HG03520 (cell line): ENCODE measurements around the gene BMPR1B.

Source experiments
- ATAC-seq: cut with Tn5 transposase; IDR thresholded peaks from one replicate; pipeline ENCODE4 v1.9.1; 2021; ENCODE audit warnings: mild to moderate bottlenecking, moderate library complexity; ENCODE audit not compliant: unreplicated experiment

The BMPR1B gene

DNA sequence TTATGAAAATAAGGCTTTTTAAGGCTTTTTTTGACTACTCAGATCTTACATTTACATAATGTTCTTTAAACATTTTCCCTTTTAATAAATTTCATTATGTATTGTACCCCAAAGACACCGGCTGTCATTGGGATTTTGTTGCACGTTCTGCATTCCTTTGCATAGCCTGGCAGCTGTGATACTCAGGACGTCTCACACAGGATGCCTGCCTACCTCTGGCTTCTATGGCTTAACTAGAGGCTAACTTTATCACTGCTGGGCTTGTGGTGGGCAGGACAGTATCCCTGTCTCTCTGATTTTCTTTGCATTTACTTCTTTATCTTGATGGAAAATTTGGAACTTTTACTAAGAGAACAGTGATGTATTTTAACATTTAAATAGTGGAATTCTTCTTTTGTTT, 147.8 kb downstream of the BMPR1B start:
- ATAC-seq, result no peak

DNA sequence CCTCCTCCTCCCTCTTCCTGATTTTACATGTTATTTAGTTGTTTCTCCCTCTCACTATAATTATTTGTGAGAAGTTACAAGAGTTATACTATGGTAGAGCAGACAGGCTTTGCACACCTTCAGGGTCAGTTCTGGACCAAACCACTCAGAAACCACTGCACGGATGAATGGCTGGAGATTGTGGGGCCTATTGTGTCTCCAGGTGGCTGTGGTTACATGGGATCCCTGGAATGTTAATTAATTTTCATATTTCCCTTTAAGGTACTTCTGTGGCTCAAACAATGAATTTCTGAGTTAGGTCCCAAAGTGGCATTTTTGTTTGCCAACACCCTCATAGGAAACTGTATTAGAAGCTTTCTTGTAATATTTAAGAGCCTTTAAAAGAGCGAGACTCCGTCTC, 151.9 kb downstream of the BMPR1B start:
- no peak for ATAC-seq

DNA sequence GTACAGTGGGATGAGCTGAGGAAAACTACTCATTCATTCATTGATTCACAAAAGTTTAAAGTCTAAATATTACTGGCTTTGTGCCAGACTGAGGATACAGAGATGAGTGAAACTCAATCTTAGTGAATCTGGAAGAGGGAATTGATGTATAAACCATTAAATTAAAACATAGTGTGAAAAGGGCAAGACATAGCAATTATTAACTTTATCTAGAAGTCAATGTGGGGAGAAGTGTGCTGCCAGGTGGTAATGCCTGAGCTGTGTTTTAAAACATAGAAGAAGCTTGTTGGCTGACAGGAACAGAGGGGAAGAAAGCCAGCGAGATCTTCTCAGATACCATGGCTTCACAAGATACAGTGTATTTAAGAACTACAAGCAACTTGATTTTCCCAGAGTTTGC, 153.4 kb downstream of the BMPR1B start:
- no peak for ATAC-seq

DNA sequence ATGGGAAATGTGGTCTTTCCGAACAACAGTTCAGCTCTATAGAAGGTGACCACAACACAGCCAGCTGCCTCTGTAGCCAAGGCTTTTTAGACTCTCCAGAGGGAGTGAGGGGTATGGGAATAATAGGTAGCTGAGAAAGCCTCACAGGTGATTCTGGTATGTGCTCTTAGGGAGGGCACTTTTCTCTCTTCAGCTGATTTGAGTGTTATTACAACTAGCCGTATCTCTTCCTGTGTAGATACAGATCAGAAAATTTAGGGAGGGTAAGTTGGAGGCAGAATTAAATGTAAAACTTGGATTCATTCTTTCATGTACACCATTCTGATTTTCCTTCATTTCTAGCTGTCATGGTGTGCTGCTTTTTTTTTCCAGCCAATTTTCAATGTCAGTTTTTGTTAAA, 154.9 kb downstream of the BMPR1B start:
- no peak for ATAC-seq

GRCh38 chr4:94913316-94913715, 155.6 kb downstream of the BMPR1B start:
- ATAC-seq, result peak; percentile 63

- no peak for ATAC-seq
These were observed 159.4 kb downstream of the BMPR1B start for GRCh38 chr4:94917146-94917545.

GRCh38 chr4:94918543-94918942, 160.8 kb downstream of the BMPR1B start:
- no peak for ATAC-seq

GRCh38 chr4:94920369-94920768, 162.6 kb downstream of the BMPR1B start:
- ATAC-seq, result no peak

DNA sequence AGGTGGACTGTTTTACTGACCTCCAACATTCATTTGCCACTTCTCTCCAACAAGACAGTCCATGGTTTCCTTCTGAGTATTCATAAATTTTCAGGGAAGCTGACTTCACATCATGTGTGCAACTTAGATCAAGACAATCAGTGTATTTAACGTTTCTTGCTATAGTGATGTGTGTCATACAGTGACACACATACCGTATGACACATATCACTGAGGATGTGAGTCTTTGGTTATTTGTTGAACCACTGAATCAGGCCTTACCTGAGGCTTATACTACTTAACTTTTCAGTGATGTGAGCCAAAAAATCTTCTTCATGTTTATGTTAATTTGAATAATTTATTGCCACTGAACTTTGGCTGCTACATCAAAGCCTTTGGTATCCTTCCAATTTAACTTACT, 166.8 kb downstream of the BMPR1B start:
- ATAC-seq, result no peak

DNA sequence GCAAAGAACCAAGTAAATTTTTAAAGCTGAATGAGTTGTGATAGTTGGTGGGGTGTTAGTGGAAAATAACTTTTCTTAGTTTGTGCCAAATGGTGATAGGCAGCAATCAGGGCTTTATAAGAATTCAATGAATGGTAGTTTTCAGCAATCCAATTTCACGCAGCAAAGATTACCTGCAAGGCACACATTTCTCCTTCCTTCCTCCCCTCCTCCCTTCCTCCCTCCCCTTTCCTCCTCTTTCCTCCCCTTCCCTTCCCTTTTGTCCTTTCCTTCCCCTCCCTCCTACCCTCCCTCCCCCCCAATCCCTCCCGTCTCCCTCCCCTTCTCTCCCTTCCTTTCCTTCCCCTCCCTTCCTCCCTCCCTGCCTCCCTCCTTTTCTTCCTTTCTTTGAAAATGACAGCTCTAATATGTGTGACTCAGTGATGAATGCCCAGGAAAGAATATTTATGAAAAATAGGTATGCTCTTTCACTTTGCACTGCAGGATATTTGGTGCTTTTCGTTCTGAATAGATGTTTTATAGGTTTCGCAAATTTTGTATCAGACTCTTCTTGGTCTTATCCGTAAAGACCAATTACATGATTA, 168.1 kb downstream of the BMPR1B start:
- ATAC-seq, result no peak

- no peak for ATAC-seq
These were observed 169.2 kb downstream of the BMPR1B start for GRCh38 chr4:94926936-94927335.

DNA sequence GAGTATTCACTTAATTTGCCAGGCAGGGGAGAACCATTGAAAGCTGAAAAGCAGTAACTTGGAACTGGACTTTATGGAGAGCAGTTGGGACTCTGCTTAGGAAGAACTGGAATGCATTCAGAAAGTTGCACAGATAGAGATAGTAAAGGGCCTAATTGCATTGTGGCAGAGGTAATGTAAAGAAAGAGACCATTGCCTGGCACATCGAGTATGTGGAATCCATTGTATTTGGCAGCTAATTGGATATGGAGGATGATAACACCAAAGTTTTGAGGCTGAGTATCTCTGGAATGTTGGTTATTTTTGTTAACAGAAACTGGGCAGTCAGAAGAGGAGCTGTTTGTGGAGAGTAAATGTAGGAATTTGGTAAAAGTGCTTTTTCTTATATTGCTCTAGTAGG, 169.9 kb downstream of the BMPR1B start:
- ATAC-seq, result no peak

GRCh38 chr4:94929696-94930095, 171.9 kb downstream of the BMPR1B start:
- ATAC-seq, result no peak

- no peak for ATAC-seq
These were observed 173.9 kb downstream of the BMPR1B start for GRCh38 chr4:94931626-94932025.

DNA sequence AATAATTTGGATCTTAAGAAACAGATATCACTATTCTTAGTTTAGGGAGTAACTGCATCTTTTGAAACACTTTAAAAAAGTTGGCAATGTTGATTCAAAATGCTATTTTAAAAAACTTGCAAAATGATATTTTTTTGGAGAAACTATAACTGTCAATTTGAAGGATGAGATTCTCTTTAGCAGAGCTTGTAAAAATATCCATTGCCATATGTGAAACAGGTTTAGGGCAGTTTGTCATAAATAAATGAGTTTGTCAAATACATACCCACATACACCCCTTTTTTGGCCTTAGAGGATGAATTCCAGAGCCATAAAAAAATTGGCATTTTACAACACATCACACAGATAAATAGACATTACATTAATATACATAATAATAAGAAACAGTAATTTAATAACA, 174.6 kb downstream of the BMPR1B start:
- no peak for ATAC-seq

DNA sequence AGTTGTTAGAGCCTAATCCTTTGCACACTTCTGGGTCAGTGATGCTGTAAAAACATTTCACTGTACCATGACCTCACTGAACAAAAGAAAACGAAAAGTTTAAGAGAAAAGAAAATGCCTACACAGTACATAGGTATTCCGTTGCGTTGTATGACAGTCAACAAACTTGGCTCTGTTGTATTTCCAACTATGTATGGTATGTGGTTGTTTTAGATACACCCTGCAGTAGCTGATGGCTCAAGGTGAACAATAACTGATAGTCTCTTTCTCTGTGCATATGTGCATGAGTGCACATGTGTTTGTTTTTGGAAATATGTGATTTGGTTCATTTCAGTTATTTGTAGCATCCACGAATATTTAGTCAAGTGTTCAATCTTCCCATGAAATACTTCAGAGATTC, 176.0 kb downstream of the BMPR1B start:
- no peak for ATAC-seq

- no peak for ATAC-seq
These were observed 176.4 kb downstream of the BMPR1B start for GRCh38 chr4:94934201-94934600.

DNA sequence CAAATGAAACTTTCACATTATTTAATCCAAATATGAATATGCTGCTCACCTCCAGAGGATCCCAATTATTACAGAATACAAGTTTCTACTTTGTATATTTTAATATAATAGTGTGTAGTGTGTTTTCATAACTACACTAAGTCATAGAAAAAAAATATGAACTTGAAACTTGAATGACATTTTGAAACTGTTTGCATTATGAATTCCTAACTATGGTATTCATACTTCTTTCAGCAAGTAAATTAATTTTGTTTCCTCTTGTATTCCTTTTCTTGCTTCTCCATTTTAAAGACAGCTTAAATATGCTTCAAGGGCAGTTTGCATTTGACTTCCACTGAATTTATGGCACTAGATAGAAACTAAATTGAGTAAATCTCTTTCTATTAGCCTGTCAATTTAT, 177.1 kb downstream of the BMPR1B start:
- no peak for ATAC-seq

DNA sequence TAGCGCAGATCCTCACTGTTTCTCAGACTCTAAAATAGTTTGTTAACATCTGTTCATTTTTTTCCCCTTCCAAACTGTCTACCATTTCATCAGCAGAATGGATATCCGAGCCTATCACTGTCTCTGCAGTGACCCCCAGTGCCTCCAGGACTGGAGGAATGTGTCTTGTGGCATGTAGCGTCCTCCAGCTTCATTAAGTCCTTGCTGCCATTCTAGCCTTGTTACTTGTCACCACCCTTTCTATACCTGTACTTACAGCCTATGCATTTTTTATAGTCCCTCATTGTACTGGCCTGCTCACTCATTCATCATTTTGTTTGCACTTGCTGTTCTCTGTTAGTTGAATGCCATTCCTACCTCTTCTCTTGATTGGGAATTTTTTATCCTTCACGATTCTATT, 179.1 kb downstream of the BMPR1B start:
- no peak for ATAC-seq

DNA sequence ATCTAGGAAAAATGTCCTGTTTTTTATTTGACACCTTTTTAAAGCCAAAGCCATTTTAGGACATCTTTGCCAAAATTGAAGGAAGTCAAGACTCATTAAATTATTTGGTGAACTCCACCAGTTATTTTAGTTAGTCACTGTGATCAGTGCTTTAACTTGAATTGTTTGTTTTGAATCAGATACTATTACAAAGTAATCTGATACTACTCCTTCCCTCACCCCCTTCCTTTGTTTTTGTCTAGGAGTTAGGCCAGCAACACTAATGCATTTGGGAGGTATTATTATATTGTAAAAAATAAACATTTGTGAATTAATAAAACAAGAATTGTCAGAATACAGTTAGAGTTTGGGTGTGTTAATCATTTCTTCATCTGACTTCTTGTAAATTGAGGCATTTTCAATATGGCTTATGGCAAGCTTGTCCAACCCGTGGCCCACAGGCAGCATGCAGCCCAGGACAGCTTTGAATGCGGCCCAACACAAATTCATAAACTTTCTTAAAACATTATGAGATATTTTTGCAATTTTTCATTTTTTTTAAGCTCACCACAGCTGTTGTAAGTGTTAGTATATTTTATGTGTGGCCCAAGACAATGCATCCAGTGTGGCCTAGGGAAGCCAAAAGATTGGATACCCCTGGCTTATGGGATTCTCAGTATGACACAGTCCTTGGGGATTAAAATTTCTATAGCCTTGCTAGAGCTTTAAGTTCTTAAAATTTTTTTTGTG, 182.2 kb downstream of the BMPR1B start:
- ATAC-seq, result no peak

GRCh38 chr4:94940520-94940908, 182.8 kb downstream of the BMPR1B start:
- ATAC-seq, result no peak

GRCh38 chr4:94941706-94942105, 184.0 kb downstream of the BMPR1B start:
- ATAC-seq, result no peak

DNA sequence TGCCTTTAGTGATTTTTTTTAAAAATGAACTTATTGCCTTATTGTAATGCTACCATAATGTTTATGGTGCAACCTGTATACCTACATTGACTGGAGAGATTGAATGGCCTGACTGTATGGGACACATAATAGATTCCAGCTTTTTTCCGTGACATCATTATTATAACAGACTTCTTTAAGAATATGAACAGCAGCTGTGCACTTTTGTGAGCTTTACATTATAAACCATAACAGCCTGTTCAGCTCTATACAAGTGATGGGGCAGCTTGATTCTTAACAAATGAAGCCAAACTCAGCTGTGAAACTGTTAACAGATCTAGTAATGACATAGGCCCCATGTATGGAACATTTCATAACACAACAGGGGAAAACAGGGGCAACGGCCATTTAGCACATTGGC, 187.0 kb downstream of the BMPR1B start:
- no peak for ATAC-seq
